DMS 273 (cell line): ENCODE data around the gene GTF2H1.

ENCODE experiments used
- DNase-seq: peaks from one replicate; lab custom pipeline; 2025; ENCODE audit not compliant: unreplicated experiment; lab: John Stamatoyannopoulos, UW

GTF2H1 gene

GRCh38 chr11:18321969-18322711, at the start of gene GTF2H1, which contains the start of gene HPS5:
Gene GTF2H1, plus strand, starts transcription at chr11:18322567. Its CDS starts 10,508 bp downstream, at chr11:18333075.
Gene HPS5, minus strand, starts transcription at chr11:18322140. Its CDS starts 4,282 bp downstream, at chr11:18317858.
- DNase-seq, result peak; percentile 98

- no peak for DNase-seq
Measured at GRCh38 chr11:18277565-18278271, 44.6 kb upstream of the GTF2H1 start.

- no peak for DNase-seq
Measured at GRCh38 chr11:18280438-18281045, 41.8 kb upstream of the GTF2H1 start.

- DNase-seq, result no peak
Measured at GRCh38 chr11:18282626-18283025, 39.7 kb upstream of the GTF2H1 start.

- no peak for DNase-seq
Measured at GRCh38 chr11:18285841-18286240, 36.5 kb upstream of the GTF2H1 start.

GRCh38 chr11:18288911-18289310, 33.5 kb upstream of the GTF2H1 start:
- no peak for DNase-seq

GRCh38 chr11:18294862-18295261, 27.5 kb upstream of the GTF2H1 start:
- DNase-seq, result no peak

GRCh38 chr11:18295316-18295715, 27.1 kb upstream of the GTF2H1 start:
- DNase-seq, result no peak

- no peak for DNase-seq
Measured at GRCh38 chr11:18299721-18300120, 22.6 kb upstream of the GTF2H1 start.

- DNase-seq, result no peak
Measured at GRCh38 chr11:18304745-18305144, 17.6 kb upstream of the GTF2H1 start.

GRCh38 chr11:18307461-18308139, 14.8 kb upstream of the GTF2H1 start:
- no peak for DNase-seq

- DNase-seq, result no peak
Measured at GRCh38 chr11:18308242-18308641, 14.1 kb upstream of the GTF2H1 start.

GRCh38 chr11:18309691-18310090, 12.7 kb upstream of the GTF2H1 start:
- DNase-seq, result no peak

- no peak for DNase-seq
Measured at GRCh38 chr11:18310800-18311340, 11.5 kb upstream of the GTF2H1 start.

GRCh38 chr11:18312012-18312411, 10.4 kb upstream of the GTF2H1 start:
- DNase-seq, result no peak

GRCh38 chr11:18312663-18313420, 9.5 kb upstream of the GTF2H1 start:
- DNase-seq, result no peak

- no peak for DNase-seq
Measured at GRCh38 chr11:18313965-18314763, 8.2 kb upstream of the GTF2H1 start.

- no peak for DNase-seq
Measured at GRCh38 chr11:18314784-18315523, 7.4 kb upstream of the GTF2H1 start.

GRCh38 chr11:18315893-18316292, 6.5 kb upstream of the GTF2H1 start:
- no peak for DNase-seq
